Fibroblast of lung (primary cell): ENCODE measurements around the gene CNBD2. TPM values are rescaled to one million over a fixed set of nuclear protein-coding genes. Genes with fewer than 3 reads are reported as not detected.
"Not testable (repeated sequence)": the region's sequence is repeated elsewhere in the genome, so short reads cannot be mapped to it uniquely, and the experiment has no call there.

Experiments used
- DNase-seq, 2 donors: peaks; one replicate each; pipeline versions ENCODE4 v3.0.0 to v3.0.0-alpha.2; 2010; ENCODE audit warnings: low read depth in 2 of 2
- H2AFZ ChIP-seq: 2 replicates; pipeline ENCODE4 v1.5.1; 2012; ENCODE audit warnings: low read length, control low read depth, inconsistent platforms
- H3K27ac ChIP-seq: 2 replicates; pipeline ENCODE4 v1.5.1; 2011; ENCODE audit warnings: low read length, control low read depth; ENCODE audit not compliant: insufficient read depth
- H3K27me3 ChIP-seq: 2 replicates; pipeline ENCODE4 v1.5.1; 2011; ENCODE audit warnings: mild to moderate bottlenecking, low read length; ENCODE audit not compliant: control insufficient read depth, insufficient read depth
- H3K36me3 ChIP-seq: 2 replicates; pipeline ENCODE4 v1.5.1; 2011; ENCODE audit warnings: low read length; ENCODE audit not compliant: control insufficient read depth, insufficient read depth
- H3K4me1 ChIP-seq: 2 replicates; pipeline ENCODE4 v1.5.1; 2011; ENCODE audit warnings: low read length; ENCODE audit not compliant: control insufficient read depth, insufficient read depth; ENCODE audit errors: extremely low read depth
- H3K4me2 ChIP-seq: 2 replicates; pipeline ENCODE4 v1.5.1; 2011; ENCODE audit warnings: low read length, control low read depth; ENCODE audit not compliant: insufficient read depth; ENCODE audit errors: extremely low read depth
- H3K4me3 ChIP-seq, 4 experiments: fragments of 200-600 bp in 1 of 4; sonication (generic) in 1 of 4; replicated peaks in 1 of 4; 2 replicates each; pipeline ENCODE4 v1.5.1; 2011 to 2016; ENCODE audit warnings: low read length in 4 of 4, low read depth in 3 of 4, mild to moderate bottlenecking in 3 of 4, control low read depth in 2 of 4, inconsistent platforms in 1 of 4, mixed read lengths in 1 of 4; ENCODE audit not compliant: insufficient read depth in 1 of 4; ENCODE audit errors: control extremely low read depth in 1 of 4
- H3K79me2 ChIP-seq: 2 replicates; pipeline ENCODE4 v1.5.1; 2012; ENCODE audit warnings: mild to moderate bottlenecking, low read length, inconsistent platforms; ENCODE audit not compliant: control insufficient read depth, insufficient read depth
- H3K9ac ChIP-seq: 2 replicates; pipeline ENCODE4 v1.5.1; 2011; ENCODE audit warnings: mild to moderate bottlenecking, low read length, control low read depth; ENCODE audit not compliant: insufficient read depth
- H3K9me3 ChIP-seq: 2 replicates; pipeline ENCODE4 v1.5.1; 2012; ENCODE audit warnings: low read depth, low read length; ENCODE audit not compliant: control insufficient read depth, insufficient read depth
- H4K20me1 ChIP-seq: 2 replicates; pipeline ENCODE4 v1.5.1; 2011; ENCODE audit warnings: low read length; ENCODE audit not compliant: control insufficient read depth, insufficient read depth; ENCODE audit errors: extremely low read depth
- CTCF ChIP-seq, 2 donors: IDR thresholded peaks in 1 of 2; conservative IDR thresholded peaks in 1 of 2; 1 replicate in 1 of 2; 2 replicates in 1 of 2; pipeline ENCODE4 v1.5.1; 2011 to 2012; ENCODE audit warnings: low read length in 2 of 2, control low read depth in 1 of 2, inconsistent platforms in 1 of 2, low read depth in 1 of 2, mild to moderate bottlenecking in 1 of 2
- EZH2 ChIP-seq: IDR thresholded peaks from 2 replicates; pipeline ENCODE4 v1.5.1; 2012; ENCODE audit warnings: low read length, control low read depth, mild to moderate bottlenecking; ENCODE audit errors: missing control alignments
- polyA plus RNA-seq, 2 donors: library from polyadenylated mRNA; depleted of rRNA in 1 of 2; stranded (reverse) in 1 of 2; unstranded in 1 of 2; fragments of >200 nt; gene quantifications; 2 replicates each; pipeline ENCODE4 v1.2.1, GENCODE V29; 2011 to 2012; ENCODE audit warnings: missing spikeins in 1 of 2
- total RNA-seq: library from RNA; depleted of rRNA; stranded (reverse); fragments of >200 nt; gene quantifications from 2 replicates; pipeline ENCODE4 v1.2.1, GENCODE V29; 2014

Gene CNBD2
- total and polyA plus RNA-seq, 2 donors (not counting 1 experiment from before 2014, with no cell fraction given) = 1.1 to 2.6 TPM

GRCh38 chr20:35950093-35950492, 18.3 kb upstream of the CNBD2 start:
- TF ChIP-seq EZH2 = no peak
- no peak for TF ChIP-seq CTCF (conservative IDR thresholded peaks at IDR 0.05 in 1 of 2, IDR thresholded peaks at IDR 0.05 in 1 of 2; ENCODE audit: low read depth in 1 of 2, low read length in 2 of 2)
- H3K27me3 ChIP-seq = no peaks in the 10 kb centered on the region
- no peak overlapping the region for H3K4me3 ChIP-seq
- DNase-seq = no peak
- no peak overlapping the region for H2AFZ ChIP-seq
- no peak overlapping the region for H3K4me2 ChIP-seq
- H3K4me1 ChIP-seq = peaks cover 4% of the 10 kb centered on the region
- no peaks in the 10 kb centered on the region for H3K36me3 ChIP-seq
- no peak overlapping the region for H3K9ac ChIP-seq
- H3K9me3 ChIP-seq = no peaks in the 10 kb centered on the region
- no peak overlapping the region for H3K27ac ChIP-seq
- H4K20me1 ChIP-seq = no peaks in the 10 kb centered on the region
- H3K79me2 ChIP-seq = peaks cover 22% of the 10 kb centered on the region

- H3K9ac ChIP-seq, DNase-seq, H3K4me1 ChIP-seq, H4K20me1 ChIP-seq, H3K36me3 ChIP-seq, H2AFZ ChIP-seq, H3K9me3 ChIP-seq, H3K27me3 ChIP-seq, H3K4me2 ChIP-seq, H3K27ac ChIP-seq: not testable (repeated sequence)
- Histone ChIP-seq H3K4me3 (peak overlapping the region in 2 of 4 experiments; percentile 88 to 95), H3K79me2 (peaks cover 22% of the 10 kb centered on the region)
Observed at GRCh38 chr20:35952080-35952479, 16.3 kb upstream of the CNBD2 start.

GRCh38 chr20:35952480-35953386, 15.7 kb upstream of the CNBD2 start:
- TF ChIP-seq EZH2 = no peak
- TF ChIP-seq CTCF (conservative IDR thresholded peaks at IDR 0.05 in 1 of 2, IDR thresholded peaks at IDR 0.05 in 1 of 2; ENCODE audit: low read depth in 1 of 2, low read length in 2 of 2) = no peak
- Histone ChIP-seq H4K20me1 (no peaks in the 10 kb centered on the region), H2AFZ (no peak overlapping the region), H3K27ac (peak overlapping the region; percentile 99), H3K4me2 (peak overlapping the region; percentile 82), H3K79me2 (peaks cover 22% of the 10 kb centered on the region), H3K36me3 (no peaks in the 10 kb centered on the region), H3K4me1 (peaks cover 4% of the 10 kb centered on the region), H3K4me3 (peak overlapping the region; percentile 85 to 95 (median 88)), H3K27me3 (no peaks in the 10 kb centered on the region), H3K9ac (peak overlapping the region; percentile 99), H3K9me3 (no peaks in the 10 kb centered on the region)
- peak; percentile 44 to 51 for DNase-seq
